NCI-H2171 (cell line): ENCODE measurements around the gene DHPS.
"Not testable (repeated sequence)": the region's sequence is repeated elsewhere in the genome, so short reads cannot be mapped to it uniquely, and the experiment has no call there.

Experiments used
- DNase-seq: peaks from one replicate; lab custom pipeline; 2025; lab: John Stamatoyannopoulos, UW

Gene DHPS

GRCh38 chr19:12681074-12681987 is at the start of gene DHPS:
Gene DHPS (minus strand): TSS chr19:12681880. CDS start chr19:12681766, 114 bp downstream.
- DNase-seq: peak; percentile 99

GRCh38 chr19:12731337-12731736 is 49.7 kb upstream of the DHPS start:
- no peak for DNase-seq

- no peak for DNase-seq
These were observed 48.4 kb upstream of the DHPS start for GRCh38 chr19:12730064-12730463.

GRCh38 chr19:12727745-12728433 is 46.2 kb upstream of the DHPS start:
- no peak for DNase-seq

- DNase-seq: no peak
These were observed 45.3 kb upstream of the DHPS start for GRCh38 chr19:12726988-12727316.

- not testable (repeated sequence) for DNase-seq
These were observed 43.9 kb upstream of the DHPS start for GRCh38 chr19:12725612-12726011.

- peak; percentile 77 for DNase-seq
These were observed 42.2 kb upstream of the DHPS start, which contains the start of gene TNPO2 for GRCh38 chr19:12723641-12724426. Gene TNPO2 (minus strand): TSS chr19:12723932. CDS start chr19:12720977, 2,955 bp downstream.

- peak; percentile 26 for DNase-seq
These were observed 41.6 kb upstream of the DHPS start for GRCh38 chr19:12723381-12723640.

GRCh38 chr19:12722566-12723380 is 41.1 kb upstream of the DHPS start:
- DNase-seq: peak; percentile 99

GRCh38 chr19:12721656-12722565 is 40.2 kb upstream of the DHPS start:
- DNase-seq: peak; percentile 44

GRCh38 chr19:12720851-12721655 is 39.4 kb upstream of the DHPS start:
- no peak for DNase-seq

- DNase-seq: no peak
These were observed 38.6 kb upstream of the DHPS start for GRCh38 chr19:12720296-12720695.

- DNase-seq: no peak
These were observed 34.2 kb upstream of the DHPS start for GRCh38 chr19:12715929-12716328.

GRCh38 chr19:12715102-12715501 is 33.4 kb upstream of the DHPS start:
- no peak for DNase-seq

- not testable (repeated sequence) for DNase-seq
These were observed 31.6 kb upstream of the DHPS start for GRCh38 chr19:12713304-12713703.

- not testable (repeated sequence) for DNase-seq
These were observed 30.4 kb upstream of the DHPS start for GRCh38 chr19:12712077-12712476.

- no peak for DNase-seq
These were observed 29.5 kb upstream of the DHPS start for GRCh38 chr19:12711187-12711586.

GRCh38 chr19:12708641-12709040 is 27.0 kb upstream of the DHPS start:
- DNase-seq: no peak

- DNase-seq: no peak
These were observed 24.6 kb upstream of the DHPS start for GRCh38 chr19:12706332-12706718.
